Gastroesophageal sphincter (tissue), 4 donors: ENCODE measurements around the gene SYNM. TPM values are rescaled to one million over a fixed set of nuclear protein-coding genes. Genes with fewer than 3 reads are reported as not detected.
A peak's percentile ranks its signal among the peaks of the same experiment; 100 is the strongest.

Experiments used
- ATAC-seq: fragments of 150-250 bp; one replicate; pipeline ENCODE4 v1.9.1; 2016; ENCODE audit warnings: mild to moderate bottlenecking, moderate library complexity
- H3K27ac ChIP-seq, 4 donors: fragments of 200-600 bp; sonication (generic) in 3 of 4; 1 replicate in 3 of 4; 2 replicates in 1 of 4; pipeline ENCODE4 v1.5.1; 2016 to 2019
- H3K27me3 ChIP-seq: fragments of 200-600 bp; sonication (generic); one replicate; pipeline ENCODE4 v1.5.1; 2019
- H3K36me3 ChIP-seq, 2 donors: fragments of 200-600 bp; sonication (generic); one replicate each; pipeline ENCODE4 v1.5.1; 2019; ENCODE audit warnings: control low read depth in 1 of 2
- H3K4me1 ChIP-seq, 3 donors: fragments of 200-600 bp; sonication (generic); 1 replicate in 2 of 3; 2 replicates in 1 of 3; pipeline ENCODE4 v1.5.1; 2016 to 2019; ENCODE audit warnings: control low read depth in 2 of 3
- H3K4me3 ChIP-seq, 2 donors: fragments of 200-600 bp; sonication (generic); one replicate each; pipeline ENCODE4 v1.5.1; 2019; ENCODE audit warnings: mild to moderate bottlenecking in 1 of 2, moderate library complexity in 1 of 2
- H3K9me3 ChIP-seq, 3 donors: fragments of 200-600 bp; sonication (generic); one replicate each; pipeline ENCODE4 v1.5.1; 2017 to 2019; ENCODE audit warnings: control low read depth in 2 of 3
- EP300 ChIP-seq: sonication (generic); formaldehyde crosslinking; IDR thresholded peaks from one replicate; pipeline ENCODE4 v1.6.1; 2017; ENCODE audit warnings: antibody characterized with exemption, mild to moderate bottlenecking
- POLR2A ChIP-seq, 2 donors: fragments of 450-650 bp; IDR thresholded peaks; one replicate each; pipeline ENCODE4 v1.6.1; 2017; ENCODE audit warnings: antibody characterized with exemption in 2 of 2, mild to moderate bottlenecking in 2 of 2, moderate library complexity in 1 of 2
- POLR2AphosphoS5 ChIP-seq: sonication (generic); formaldehyde crosslinking; IDR thresholded peaks from one replicate; pipeline ENCODE4 v1.6.1; 2017; ENCODE audit warnings: antibody characterized with exemption
- WGBS, 2 donors: methylation state at CpG; one replicate each; pipeline ENCODE4 v1.1.5; 2018; ENCODE audit warnings: low coverage in 1 of 2; 5-methylcytosine and 5-hydroxymethylcytosine counted together
- total RNA-seq, 4 donors: library from RNA; depleted of rRNA; stranded (reverse); fragments of >200 nt; gene quantifications; one replicate each; pipeline ENCODE4 v1.1.0, GENCODE V29; 2016
- TF ChIP-seq, protein P1 (sequence below), 4 experiments: fragments of 200-600 bp in 2 of 4; fragments of 450-650 bp in 2 of 4; sonication (generic) in 1 of 4; IDR thresholded peaks; one replicate each; pipeline ENCODE4 v1.5.1; 2017 to 2019; ENCODE audit warnings: antibody characterized with exemption in 4 of 4, mild to moderate bottlenecking in 2 of 4, moderate library complexity in 2 of 4

The SYNM gene
- total RNA-seq, 4 donors from 2014 or later = 1,155 to 2,820 (median 1,765) TPM

DNA sequence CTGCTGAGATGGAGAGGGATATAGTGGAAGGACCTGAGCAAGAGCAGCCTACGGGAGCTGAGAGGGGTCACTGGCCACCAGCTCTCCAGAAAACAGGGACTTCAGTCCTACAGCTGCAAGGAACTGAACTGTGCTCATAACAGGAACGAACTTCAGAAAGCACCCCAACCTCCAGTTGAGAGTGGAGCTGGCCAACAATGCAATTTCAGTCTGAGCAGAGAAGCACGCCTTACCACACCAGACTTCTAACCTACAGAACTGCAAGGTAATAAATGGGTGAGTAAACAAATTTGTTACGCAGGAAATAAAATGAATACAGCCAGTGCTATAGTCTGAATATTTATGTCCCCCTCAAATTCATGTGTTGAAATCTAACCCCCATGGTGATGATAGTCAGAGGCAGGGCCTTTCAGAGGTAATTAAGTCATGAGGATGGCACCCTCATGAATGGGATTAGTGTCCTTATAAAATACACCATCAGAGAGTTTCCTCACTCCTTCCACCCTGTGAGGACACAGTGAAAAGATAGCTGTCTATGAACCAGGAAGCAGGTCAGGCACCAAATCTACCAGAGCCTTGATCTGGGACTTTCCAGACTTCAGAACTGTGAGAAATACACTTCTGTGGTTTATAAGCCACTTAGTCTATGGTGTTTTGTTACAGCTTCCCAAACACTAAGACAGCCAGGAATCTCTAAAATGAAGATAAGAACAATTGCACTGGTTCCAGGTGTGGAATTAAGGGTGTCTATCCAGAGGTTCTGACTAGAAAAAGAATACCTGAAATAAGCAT is 58.6 kb downstream of the SYNM start:
- WGBS, 2 donors = 87 to 100% methylated on average over 3 to 4 of the region's 4 CpGs
- H3K36me3 ChIP-seq = peaks cover 0 to 31% of the 10 kb centered on the region in 2 donors
- H3K27me3 ChIP-seq = no peaks in the 10 kb centered on the region
- no peak for ATAC-seq
- H3K4me1 ChIP-seq = peaks cover 0 to 27% (median 2%) of the 10 kb centered on the region in 3 donors
- TF ChIP-seq, protein P1, sequence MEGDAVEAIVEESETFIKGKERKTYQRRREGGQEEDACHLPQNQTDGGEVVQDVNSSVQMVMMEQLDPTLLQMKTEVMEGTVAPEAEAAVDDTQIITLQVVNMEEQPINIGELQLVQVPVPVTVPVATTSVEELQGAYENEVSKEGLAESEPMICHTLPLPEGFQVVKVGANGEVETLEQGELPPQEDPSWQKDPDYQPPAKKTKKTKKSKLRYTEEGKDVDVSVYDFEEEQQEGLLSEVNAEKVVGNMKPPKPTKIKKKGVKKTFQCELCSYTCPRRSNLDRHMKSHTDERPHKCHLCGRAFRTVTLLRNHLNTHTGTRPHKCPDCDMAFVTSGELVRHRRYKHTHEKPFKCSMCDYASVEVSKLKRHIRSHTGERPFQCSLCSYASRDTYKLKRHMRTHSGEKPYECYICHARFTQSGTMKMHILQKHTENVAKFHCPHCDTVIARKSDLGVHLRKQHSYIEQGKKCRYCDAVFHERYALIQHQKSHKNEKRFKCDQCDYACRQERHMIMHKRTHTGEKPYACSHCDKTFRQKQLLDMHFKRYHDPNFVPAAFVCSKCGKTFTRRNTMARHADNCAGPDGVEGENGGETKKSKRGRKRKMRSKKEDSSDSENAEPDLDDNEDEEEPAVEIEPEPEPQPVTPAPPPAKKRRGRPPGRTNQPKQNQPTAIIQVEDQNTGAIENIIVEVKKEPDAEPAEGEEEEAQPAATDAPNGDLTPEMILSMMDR (IDR thresholded peaks at IDR 0.05) = no peak
- TF ChIP-seq EP300 = no peak
- TF ChIP-seq POLR2A (IDR thresholded peaks at IDR 0.05) = no peak
- TF ChIP-seq POLR2AphosphoS5 = no peak
- peak overlapping the region in 2 of 4 donors; percentile 37 to 98 for H3K27ac ChIP-seq
- no peaks in the 10 kb centered on the region for H3K9me3 ChIP-seq
- H3K4me3 ChIP-seq = no peak overlapping the region

DNA sequence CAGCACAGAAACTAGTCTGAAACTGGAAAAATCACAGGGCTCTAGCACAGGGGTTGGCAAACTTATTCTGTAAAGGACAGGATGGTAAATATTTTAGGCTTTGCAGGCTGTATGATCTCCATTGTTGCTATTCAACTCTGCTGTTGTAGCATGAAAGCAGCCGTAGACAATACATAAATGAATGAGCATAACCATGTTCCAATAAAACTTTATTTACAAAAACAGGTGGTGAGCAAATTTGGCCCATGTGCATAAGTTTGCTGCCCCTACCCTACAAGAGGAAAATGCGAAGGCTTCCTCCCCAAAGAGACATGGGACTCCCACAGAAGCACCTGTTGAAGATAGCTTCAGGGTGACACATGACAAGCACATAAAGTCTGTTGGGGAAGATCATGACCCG is 59.2 kb downstream of the SYNM start:
- TF ChIP-seq POLR2AphosphoS5 (no peak), POLR2A (IDR thresholded peaks at IDR 0.05) (no peak), EP300 (no peak)
- TF ChIP-seq, protein P1 (IDR thresholded peaks at IDR 0.05) = no peak
- no peak for ATAC-seq
- H3K27me3 ChIP-seq = no peaks in the 10 kb centered on the region
- no peaks in the 10 kb centered on the region for H3K9me3 ChIP-seq
- peaks cover 0 to 31% of the 10 kb centered on the region in 2 donors for H3K36me3 ChIP-seq
- peak overlapping the region in 3 of 4 donors; percentile 37 to 98 (median 92) for H3K27ac ChIP-seq
- no peak overlapping the region for H3K4me3 ChIP-seq
- 83 to 95% methylated on average over 1 to 2 of the region's 3 CpGs for WGBS, 2 donors
- H3K4me1 ChIP-seq = peaks cover 4 to 34% (median 8%) of the 10 kb centered on the region in 3 donors

DNA sequence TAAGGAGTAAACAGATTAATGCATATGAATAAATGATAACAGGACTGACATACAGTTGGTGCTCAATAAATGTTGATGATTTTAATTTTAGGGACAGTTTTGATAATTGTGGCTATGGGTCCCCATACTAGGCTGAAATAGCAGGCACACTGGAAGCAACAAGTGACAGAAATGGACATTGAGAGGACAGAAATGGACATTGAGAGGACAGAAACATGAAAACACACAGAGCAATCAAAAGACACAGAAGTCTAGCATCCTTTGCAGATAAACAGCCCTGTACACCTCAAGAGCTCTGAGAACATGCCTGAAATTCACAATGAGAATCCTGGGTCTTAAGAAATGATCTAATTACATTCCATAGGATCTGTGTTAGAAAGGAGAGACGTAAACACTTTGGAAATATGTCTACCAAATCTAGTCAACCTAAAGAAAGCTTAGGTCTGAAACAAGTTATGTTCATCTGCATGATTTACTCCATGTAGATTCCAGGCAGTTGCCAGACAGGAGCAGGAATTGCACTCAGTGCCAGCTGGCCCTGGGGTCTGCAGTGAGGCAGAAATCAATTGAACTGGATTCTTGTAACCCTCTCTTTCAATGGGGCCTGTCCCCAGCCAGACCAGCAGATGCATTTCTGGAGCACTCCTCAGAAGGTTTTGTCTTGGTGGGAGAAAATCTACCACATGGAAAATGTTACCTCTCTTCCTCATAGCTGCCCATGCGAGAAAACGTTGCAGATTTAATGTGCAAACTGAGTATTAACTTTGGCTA is 60.3 kb downstream of the SYNM start:
- no peak overlapping the region for H3K4me3 ChIP-seq
- TF ChIP-seq POLR2AphosphoS5 (no peak), POLR2A (IDR thresholded peaks at IDR 0.05) (no peak), EP300 (no peak)
- TF ChIP-seq, protein P1 (IDR thresholded peaks at IDR 0.05) = no peak
- H3K4me1 ChIP-seq = peaks cover 9 to 45% (median 12%) of the 10 kb centered on the region in 3 donors
- peak overlapping the region in 3 of 4 donors; percentile 92 to 99 (median 98) for H3K27ac ChIP-seq
- no peaks in the 10 kb centered on the region for H3K9me3 ChIP-seq
- ATAC-seq = no peak
- H3K27me3 ChIP-seq = no peaks in the 10 kb centered on the region
- H3K36me3 ChIP-seq = peaks cover 0 to 22% of the 10 kb centered on the region in 2 donors
- WGBS, 2 donors = 77 to 82% methylated on average over 3 of the region's 3 CpGs

DNA sequence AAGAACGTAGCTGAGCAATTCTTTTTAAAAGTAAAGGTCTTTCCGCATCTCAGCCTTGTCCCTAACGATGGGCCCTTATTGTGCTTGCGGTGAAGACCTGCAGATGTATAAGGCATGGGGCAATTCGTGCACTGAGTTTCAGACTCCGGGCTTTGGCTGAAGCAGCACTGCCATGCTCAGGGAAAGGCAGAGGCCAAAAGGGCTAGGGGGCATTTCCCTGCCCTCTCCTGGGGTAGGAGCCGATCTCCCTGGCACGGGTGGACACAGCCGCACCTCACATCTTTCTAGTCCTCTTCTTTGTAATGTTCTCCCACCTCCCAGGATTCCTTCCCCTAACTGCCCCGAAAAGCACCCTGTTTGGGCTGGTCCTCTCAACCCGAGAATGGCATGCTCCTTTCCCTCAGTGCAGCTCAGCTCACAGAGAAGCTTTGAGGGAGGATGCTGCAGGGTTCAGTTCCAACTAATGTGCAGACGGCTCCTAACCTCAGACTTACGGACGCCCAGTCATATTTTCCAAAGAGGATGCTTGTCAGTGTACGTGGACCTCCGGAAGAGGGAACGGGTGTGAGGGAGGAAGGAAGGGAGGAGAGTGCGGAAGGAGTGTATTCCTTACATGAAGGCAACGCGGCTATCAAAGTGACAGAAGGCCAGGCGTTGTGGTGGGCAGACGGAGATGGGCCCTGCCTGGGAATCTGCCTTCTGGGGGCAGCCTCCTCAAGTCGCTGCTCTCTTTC is 61.2 kb downstream of the SYNM start:
- Histone ChIP-seq H3K27ac (peak overlapping the region; percentile 92 to 100 (median 98)), H3K27me3 (no peaks in the 10 kb centered on the region), H3K9me3 (no peaks in the 10 kb centered on the region), H3K4me1 (peaks cover 12 to 54% (median 14%) of the 10 kb centered on the region in 3 donors), H3K4me3 (no peak overlapping the region), H3K36me3 (peaks cover 0 to 16% of the 10 kb centered on the region in 2 donors)
- no peak for ATAC-seq
- 86 to 87% methylated on average over 9 to 20 of the region's 23 CpGs for WGBS, 2 donors
- TF ChIP-seq POLR2AphosphoS5 = peak; percentile 28
- TF ChIP-seq, protein P1 (IDR thresholded peaks at IDR 0.05) = no peak
- TF ChIP-seq POLR2A (IDR thresholded peaks at IDR 0.05) = no peak
- TF ChIP-seq EP300 = no peak
